HuH-7.5 (cell line): ENCODE results near the gene SOCS6.

ENCODE experiments used
- DNase-seq: peaks from one replicate; pipeline ENCODE4 v3.0.0; 2011; ENCODE audit warnings: low spot score

SOCS6 gene

GRCh38 chr18:70289351-70290312 is 787 bp downstream of the SOCS6 start:
- peak; percentile 24 for DNase-seq

- no peak for DNase-seq
Measured at GRCh38 chr18:70290482-70291294, 1.8 kb downstream of the SOCS6 start.

GRCh38 chr18:70291295-70291574 is 2.4 kb downstream of the SOCS6 start:
- no peak for DNase-seq

GRCh38 chr18:70292628-70293027 is 3.8 kb downstream of the SOCS6 start:
- no peak for DNase-seq

GRCh38 chr18:70293166-70293565 is 4.3 kb downstream of the SOCS6 start:
- DNase-seq = no peak

- DNase-seq = no peak
Measured at GRCh38 chr18:70294471-70295191, 5.8 kb downstream of the SOCS6 start.

GRCh38 chr18:70295192-70296188 is 6.6 kb downstream of the SOCS6 start:
- no peak for DNase-seq

- DNase-seq = no peak
Measured at GRCh38 chr18:70296289-70296688, 7.4 kb downstream of the SOCS6 start.

- DNase-seq = no peak
Measured at GRCh38 chr18:70296781-70297180, 7.9 kb downstream of the SOCS6 start.

GRCh38 chr18:70299393-70299792 is 10.5 kb downstream of the SOCS6 start:
- DNase-seq = no peak

- no peak for DNase-seq
Measured at GRCh38 chr18:70301667-70302066, 12.8 kb downstream of the SOCS6 start.

GRCh38 chr18:70308555-70309294 is 19.9 kb downstream of the SOCS6 start:
- no peak for DNase-seq

- no peak for DNase-seq
Measured at GRCh38 chr18:70310560-70311320, 21.9 kb downstream of the SOCS6 start.

- DNase-seq = no peak
Measured at GRCh38 chr18:70311726-70312125, 22.9 kb downstream of the SOCS6 start.

- DNase-seq = no peak
Measured at GRCh38 chr18:70313640-70314039, 24.8 kb downstream of the SOCS6 start.

GRCh38 chr18:70314151-70314782 is 25.4 kb downstream of the SOCS6 start:
- DNase-seq = no peak

GRCh38 chr18:70319187-70319586 is 30.3 kb downstream of the SOCS6 start:
- no peak for DNase-seq

- DNase-seq = no peak
Measured at GRCh38 chr18:70321616-70322015, 32.8 kb downstream of the SOCS6 start.

GRCh38 chr18:70322385-70322784 is 33.5 kb downstream of the SOCS6 start:
- no peak for DNase-seq
